CD4-positive, alpha-beta T cell treated with Interleukin-15 for 1 hour (primary cell): ENCODE data around the gene RAPGEF5.

Source experiments
- DNase-seq: peaks from one replicate; pipeline ENCODE4 v3.0.0-alpha.2; 2020

RAPGEF5 gene

GRCh38 chr7:22300839-22301238, 56.1 kb downstream of the RAPGEF5 start:
- no peak for DNase-seq

- no peak for DNase-seq
Observed at GRCh38 chr7:22296916-22297315, 60.0 kb downstream of the RAPGEF5 start.

- DNase-seq, result no peak
Observed at GRCh38 chr7:22296265-22296566, 60.7 kb downstream of the RAPGEF5 start.

- no peak for DNase-seq
Observed at GRCh38 chr7:22295402-22296264, 61.3 kb downstream of the RAPGEF5 start.

- DNase-seq, result no peak
Observed at GRCh38 chr7:22292531-22292930, 64.4 kb downstream of the RAPGEF5 start.

- DNase-seq, result no peak
Observed at GRCh38 chr7:22291977-22292376, 65.0 kb downstream of the RAPGEF5 start.

GRCh38 chr7:22288202-22288601, 68.8 kb downstream of the RAPGEF5 start:
- no peak for DNase-seq

- DNase-seq, result no peak
Observed at GRCh38 chr7:22287412-22287811, 69.5 kb downstream of the RAPGEF5 start.

- no peak for DNase-seq
Observed at GRCh38 chr7:22286436-22286835, 70.5 kb downstream of the RAPGEF5 start.

GRCh38 chr7:22281481-22281880, 75.5 kb downstream of the RAPGEF5 start:
- no peak for DNase-seq

- DNase-seq, result no peak
Observed at GRCh38 chr7:22280031-22280430, 76.9 kb downstream of the RAPGEF5 start.

- DNase-seq, result no peak
Observed at GRCh38 chr7:22278660-22279059, 78.3 kb downstream of the RAPGEF5 start.

- DNase-seq, result no peak
Observed at GRCh38 chr7:22277375-22277774, 79.6 kb downstream of the RAPGEF5 start.

GRCh38 chr7:22275661-22276060, 81.3 kb downstream of the RAPGEF5 start:
- no peak for DNase-seq

GRCh38 chr7:22271311-22271710, 85.6 kb downstream of the RAPGEF5 start:
- no peak for DNase-seq

- DNase-seq, result no peak
Observed at GRCh38 chr7:22270371-22270770, 86.6 kb downstream of the RAPGEF5 start.

- no peak for DNase-seq
Observed at GRCh38 chr7:22269963-22270362, 87.0 kb downstream of the RAPGEF5 start.

GRCh38 chr7:22268884-22269421, 88.0 kb downstream of the RAPGEF5 start:
- DNase-seq, result no peak

- no peak for DNase-seq
Observed at GRCh38 chr7:22267930-22268615, 88.9 kb downstream of the RAPGEF5 start.

GRCh38 chr7:22262538-22262937, 94.4 kb downstream of the RAPGEF5 start:
- DNase-seq, result no peak

- no peak for DNase-seq
Observed at GRCh38 chr7:22256541-22257096, 100.3 kb downstream of the RAPGEF5 start.

GRCh38 chr7:22255834-22256233, 101.1 kb downstream of the RAPGEF5 start:
- DNase-seq, result no peak

GRCh38 chr7:22255342-22255741, 101.6 kb downstream of the RAPGEF5 start:
- no peak for DNase-seq
